ENCODE data around the gene OTUD7B. TPM values are rescaled to one million over a fixed set of nuclear protein-coding genes. Genes with fewer than 3 reads are reported as not detected.
A peak's percentile ranks its signal among the peaks of the same experiment; 100 is the strongest.
"Not testable (repeated sequence)": the region's sequence is repeated elsewhere in the genome, so short reads cannot be mapped to it uniquely, and the experiment has no call there.

OTUD7B gene
- total RNA-seq, 1 experiment from 2014 or later = 11.5 TPM

DNA sequence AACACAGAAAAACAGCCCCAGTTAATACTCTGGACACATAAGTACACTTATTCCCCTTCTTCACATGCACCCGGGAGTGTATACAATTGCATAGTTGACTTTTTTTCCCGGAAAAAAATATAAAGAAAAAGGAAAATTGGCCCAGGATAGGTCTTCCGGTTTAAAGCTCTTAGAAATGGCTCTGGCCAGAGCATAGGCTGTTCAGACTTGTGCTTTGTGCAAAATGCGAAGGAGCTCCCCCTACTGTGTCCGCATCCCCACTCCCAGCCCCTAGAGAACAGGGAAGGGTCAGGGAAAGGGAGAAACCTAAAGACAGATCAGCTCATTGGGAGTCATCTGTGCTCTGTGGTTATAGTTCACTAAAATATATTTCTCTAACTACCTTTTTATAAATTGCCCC is 68.3 kb downstream of the OTUD7B start:
- no peaks in the 10 kb centered on the region for H3K79me2 ChIP-seq (ENCODE audit: low read length)
- TF ChIP-seq, protein P1, sequence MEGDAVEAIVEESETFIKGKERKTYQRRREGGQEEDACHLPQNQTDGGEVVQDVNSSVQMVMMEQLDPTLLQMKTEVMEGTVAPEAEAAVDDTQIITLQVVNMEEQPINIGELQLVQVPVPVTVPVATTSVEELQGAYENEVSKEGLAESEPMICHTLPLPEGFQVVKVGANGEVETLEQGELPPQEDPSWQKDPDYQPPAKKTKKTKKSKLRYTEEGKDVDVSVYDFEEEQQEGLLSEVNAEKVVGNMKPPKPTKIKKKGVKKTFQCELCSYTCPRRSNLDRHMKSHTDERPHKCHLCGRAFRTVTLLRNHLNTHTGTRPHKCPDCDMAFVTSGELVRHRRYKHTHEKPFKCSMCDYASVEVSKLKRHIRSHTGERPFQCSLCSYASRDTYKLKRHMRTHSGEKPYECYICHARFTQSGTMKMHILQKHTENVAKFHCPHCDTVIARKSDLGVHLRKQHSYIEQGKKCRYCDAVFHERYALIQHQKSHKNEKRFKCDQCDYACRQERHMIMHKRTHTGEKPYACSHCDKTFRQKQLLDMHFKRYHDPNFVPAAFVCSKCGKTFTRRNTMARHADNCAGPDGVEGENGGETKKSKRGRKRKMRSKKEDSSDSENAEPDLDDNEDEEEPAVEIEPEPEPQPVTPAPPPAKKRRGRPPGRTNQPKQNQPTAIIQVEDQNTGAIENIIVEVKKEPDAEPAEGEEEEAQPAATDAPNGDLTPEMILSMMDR (conservative IDR thresholded peaks at IDR 0.05; ENCODE audit: low read depth, low read length) = peak; percentile 30; the same call in 1 of the 2 replicates
- TF ChIP-seq EZH2phosphoT487 (IDR thresholded peaks at IDR 0.05; ENCODE audit: borderline replicate concordance, low read length) = no peak
- H3K36me3 ChIP-seq (ENCODE audit: low read depth, low read length) = peaks cover 12% of the 10 kb centered on the region; the same call in 1 of the 2 replicates
- peaks cover 6% of the 10 kb centered on the region for H3F3A ChIP-seq (ENCODE audit: low read length, unreplicated experiment)
- intact Hi-C loops (cut with micrococcal nuclease) = no loop called here
- DNase-seq = no peak
- H3K9ac ChIP-seq (ENCODE audit: low read length) = no peak overlapping the region
- no peaks in the 10 kb centered on the region for H3K27me3 ChIP-seq (ENCODE audit: low read length)
- no peaks in the 10 kb centered on the region for H4K20me1 ChIP-seq (ENCODE audit: low read length)
- no TSS peak for BruUV-seq (replicated peaks)
- H3K4me2 ChIP-seq (ENCODE audit: low read length) = no peak overlapping the region
- H3K9me2 ChIP-seq (replicated peaks; ENCODE audit: low read length) = no peaks in the 10 kb centered on the region
- no peak for ATAC-seq
- ChIA-PET POLR2A (ENCODE audit: unreplicated experiment) (no interaction called here), CTCF (no interaction called here)
- H2AFZ ChIP-seq (ENCODE audit: low read length) = no peak overlapping the region
- no peak overlapping the region for H3K4me3 ChIP-seq (ENCODE audit: low read length)
- no peak overlapping the region for H3K27ac ChIP-seq (ENCODE audit: low read length)
- H3K4me1 ChIP-seq (ENCODE audit: insufficient read depth, low read length) = peaks cover 29% of the 10 kb centered on the region
- H3K9me3 ChIP-seq (ENCODE audit: low read length) = no peaks in the 10 kb centered on the region

DNA sequence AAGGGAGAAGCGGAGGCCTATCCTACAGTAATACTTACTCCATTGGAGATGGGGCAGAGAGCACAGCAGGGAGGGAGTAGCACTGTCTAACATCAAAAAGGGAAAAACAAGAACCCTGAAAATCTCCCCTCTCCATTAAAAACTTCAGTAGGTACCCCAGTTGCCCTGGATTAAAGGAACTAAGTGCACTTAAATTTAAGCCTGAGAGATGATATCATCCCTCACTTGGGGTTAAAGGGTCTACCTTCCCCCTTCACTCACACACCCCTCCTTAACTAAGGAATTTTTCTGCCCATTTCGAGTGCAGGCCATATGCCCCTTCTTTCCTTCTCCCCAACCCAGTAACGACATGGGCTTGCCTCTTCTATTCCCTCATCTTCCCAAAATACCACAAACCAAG is 70.1 kb downstream of the OTUD7B start:
- no peak overlapping the region for H3K4me3 ChIP-seq (ENCODE audit: low read length)
- 0 out of 2 replicates have a peak, but pooled peaks cover 7% of the 10 kb centered on the region for H3K36me3 ChIP-seq (ENCODE audit: low read depth, low read length)
- peaks cover 43% of the 10 kb centered on the region for H3K4me1 ChIP-seq (ENCODE audit: insufficient read depth, low read length)
- H3K9me2 ChIP-seq (replicated peaks; ENCODE audit: low read length) = no peaks in the 10 kb centered on the region
- no peak overlapping the region for H3K4me2 ChIP-seq (ENCODE audit: low read length)
- H3K27ac ChIP-seq (ENCODE audit: low read length) = peak overlapping the region; percentile 90; the same call in 1 of the 2 replicates
- BruUV-seq (replicated peaks) = no TSS peak
- H3K9ac ChIP-seq (ENCODE audit: low read length) = no peak overlapping the region
- ATAC-seq = no peak
- H3K27me3 ChIP-seq (ENCODE audit: low read length) = no peaks in the 10 kb centered on the region
- ChIA-PET POLR2A (ENCODE audit: unreplicated experiment) (interaction anchor here (0.7 kb wide), 1 partner anchor 124 kb away, joined by 3 read pairs; no protein-coding TSS in a partner anchor), CTCF (interaction anchor here (0.7 kb wide), 1 partner anchor 39 kb away, joined by 4 read pairs; no protein-coding TSS in a partner anchor)
- intact Hi-C loops (cut with micrococcal nuclease) = no loop called here
- H3K79me2 ChIP-seq (ENCODE audit: low read length) = no peaks in the 10 kb centered on the region
- TF ChIP-seq EZH2 (IDR thresholded peaks at IDR 0.05; ENCODE audit: low read length, unreplicated experiment) (no peak), EZH2phosphoT487 (IDR thresholded peaks at IDR 0.05; ENCODE audit: borderline replicate concordance, low read length) (no peak)
- TF ChIP-seq, protein P1 (conservative IDR thresholded peaks at IDR 0.05; ENCODE audit: low read depth, low read length) = no peak
- peaks cover 6% of the 10 kb centered on the region for H3F3A ChIP-seq (ENCODE audit: low read length, unreplicated experiment)
- no peaks in the 10 kb centered on the region for H3K9me3 ChIP-seq (ENCODE audit: low read length)
- H2AFZ ChIP-seq (ENCODE audit: low read length) = no peak overlapping the region
- H4K20me1 ChIP-seq (ENCODE audit: low read length) = no peaks in the 10 kb centered on the region
- DNase-seq = no peak

DNA sequence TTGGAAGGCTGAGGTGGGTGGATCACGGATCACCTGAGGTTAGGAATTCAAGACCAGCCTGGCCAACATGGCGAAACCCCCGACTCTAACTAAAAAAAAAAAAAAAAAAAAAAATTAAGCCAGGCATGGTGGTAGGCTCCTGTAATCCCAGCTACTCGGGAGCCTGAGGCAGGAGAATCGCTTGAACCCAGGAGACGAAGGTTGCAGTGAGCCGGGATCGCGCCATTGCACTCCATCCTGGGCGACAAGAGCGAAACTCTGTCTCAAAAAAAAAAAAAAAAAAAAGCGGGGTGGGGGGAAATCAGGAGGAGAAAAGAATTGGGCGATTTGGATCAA is 71.9 kb downstream of the OTUD7B start:
- peak overlapping the region; percentile 90 for H3K27ac ChIP-seq (ENCODE audit: low read length)
- H3K27me3 ChIP-seq (ENCODE audit: low read length); BruUV-seq (replicated peaks); H3K9me2 ChIP-seq (replicated peaks; ENCODE audit: low read length); H3K79me2 ChIP-seq (ENCODE audit: low read length); H3K9me3 ChIP-seq (ENCODE audit: low read length); CTCF ChIA-PET; H3F3A ChIP-seq (ENCODE audit: low read length, unreplicated experiment); H4K20me1 ChIP-seq (ENCODE audit: low read length); DNase-seq; H3K36me3 ChIP-seq (ENCODE audit: low read depth, low read length); ATAC-seq: not testable (repeated sequence)
- H3K4me1 ChIP-seq (ENCODE audit: insufficient read depth, low read length) = peaks cover 43% of the 10 kb centered on the region
- peak overlapping the region; percentile 54 for H3K4me3 ChIP-seq (ENCODE audit: low read length)
- POLR2A ChIA-PET (ENCODE audit: unreplicated experiment) = interaction anchor here (0.9 kb wide), 1 partner anchor 51 kb away, joined by 4 read pairs; a partner anchor contains a TSS
- H3K4me2 ChIP-seq (ENCODE audit: low read length) = peak overlapping the region; percentile 81
- intact Hi-C loops (cut with micrococcal nuclease) = loop anchor here (1.0 kb wide), 1 partner anchor 50 kb away; no protein-coding TSS in a partner anchor
- H2AFZ ChIP-seq (ENCODE audit: low read length) = peak overlapping the region; percentile 22
- H3K9ac ChIP-seq (ENCODE audit: low read length) = peak overlapping the region; percentile 65

Measured in PC-3 (cell line).